GM12865 (cell line): ENCODE data around the gene FLT3LG.

Experiments used
- DNase-seq: peaks from one replicate; pipeline ENCODE4 v3.0.0; 2010; ENCODE audit warnings: low read depth
- H3K4me3 ChIP-seq: 2 replicates; pipeline ENCODE4 v1.5.1; 2011; ENCODE audit warnings: mild to moderate bottlenecking, low read depth, low read length, control low read depth
- TF ChIP-seq, protein P1 (sequence below): IDR thresholded peaks from 2 replicates; pipeline ENCODE4 v1.5.1; 2011; ENCODE audit warnings: low read length, control low read depth, low read depth, inconsistent platforms; ENCODE audit not compliant: insufficient read depth; ENCODE audit errors: missing control alignments

Gene FLT3LG

DNA sequence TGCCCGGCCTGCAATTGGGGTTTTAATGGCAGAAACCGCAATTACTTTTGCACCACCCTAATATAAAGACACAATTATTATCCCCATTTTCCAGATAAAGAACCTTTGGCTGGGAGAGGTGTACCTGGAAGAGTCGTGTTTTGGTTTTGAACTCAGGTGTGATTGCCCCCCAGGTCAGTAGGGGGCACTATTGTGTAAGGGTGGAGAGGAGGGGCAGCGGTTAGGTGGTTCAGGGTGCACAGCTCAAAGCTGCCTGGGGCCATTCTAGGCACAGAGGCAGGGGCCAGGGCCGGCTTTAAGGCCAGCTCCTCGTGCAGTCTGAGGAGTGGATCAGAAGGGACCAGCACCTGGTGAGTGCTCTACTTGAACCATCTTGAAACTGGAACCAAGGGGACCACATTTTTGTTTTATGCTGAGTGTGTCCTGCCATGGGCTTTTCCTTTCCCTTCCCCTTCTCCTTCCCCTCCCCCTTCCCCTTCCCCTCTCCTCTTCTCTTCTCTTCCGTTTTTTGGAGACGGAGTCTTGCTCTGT is 32.6 kb downstream of the FLT3LG start:
- TF ChIP-seq, protein P1, sequence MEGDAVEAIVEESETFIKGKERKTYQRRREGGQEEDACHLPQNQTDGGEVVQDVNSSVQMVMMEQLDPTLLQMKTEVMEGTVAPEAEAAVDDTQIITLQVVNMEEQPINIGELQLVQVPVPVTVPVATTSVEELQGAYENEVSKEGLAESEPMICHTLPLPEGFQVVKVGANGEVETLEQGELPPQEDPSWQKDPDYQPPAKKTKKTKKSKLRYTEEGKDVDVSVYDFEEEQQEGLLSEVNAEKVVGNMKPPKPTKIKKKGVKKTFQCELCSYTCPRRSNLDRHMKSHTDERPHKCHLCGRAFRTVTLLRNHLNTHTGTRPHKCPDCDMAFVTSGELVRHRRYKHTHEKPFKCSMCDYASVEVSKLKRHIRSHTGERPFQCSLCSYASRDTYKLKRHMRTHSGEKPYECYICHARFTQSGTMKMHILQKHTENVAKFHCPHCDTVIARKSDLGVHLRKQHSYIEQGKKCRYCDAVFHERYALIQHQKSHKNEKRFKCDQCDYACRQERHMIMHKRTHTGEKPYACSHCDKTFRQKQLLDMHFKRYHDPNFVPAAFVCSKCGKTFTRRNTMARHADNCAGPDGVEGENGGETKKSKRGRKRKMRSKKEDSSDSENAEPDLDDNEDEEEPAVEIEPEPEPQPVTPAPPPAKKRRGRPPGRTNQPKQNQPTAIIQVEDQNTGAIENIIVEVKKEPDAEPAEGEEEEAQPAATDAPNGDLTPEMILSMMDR: peak; percentile 93
- H3K4me3 ChIP-seq: no peak overlapping the region
- DNase-seq: peak; percentile 78

DNA sequence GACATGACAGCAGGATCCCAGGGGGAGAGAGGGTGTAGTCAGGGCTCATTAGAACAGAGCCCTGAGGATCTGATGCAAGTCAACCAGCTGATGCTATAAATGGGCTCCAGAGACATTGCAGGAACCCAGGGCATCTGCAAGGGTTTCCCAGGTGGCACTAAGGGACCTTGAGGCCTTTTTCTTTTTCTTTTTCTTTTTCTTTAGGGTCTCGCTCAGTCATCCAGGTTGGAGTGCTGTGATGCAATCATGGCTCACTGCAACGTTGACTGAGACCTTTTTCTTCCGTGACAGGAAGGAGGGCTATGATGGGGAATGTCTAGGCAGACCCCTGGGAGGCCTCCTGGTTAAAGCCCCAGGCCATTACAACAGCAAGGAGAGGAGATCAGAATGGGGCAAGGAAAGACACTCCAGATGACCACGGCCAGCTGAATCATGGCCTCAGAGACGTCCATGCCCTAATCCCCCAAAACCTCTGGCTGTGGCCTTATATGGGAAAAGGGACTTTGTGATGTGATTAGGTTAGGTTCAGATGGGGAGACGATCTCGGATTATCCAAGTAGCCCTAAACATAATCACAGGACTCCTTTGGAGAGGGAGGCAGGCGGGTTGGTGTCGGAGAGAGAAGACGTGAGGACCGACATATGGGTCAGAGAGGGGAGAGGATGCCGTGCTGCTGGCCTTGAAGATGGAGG is 33.9 kb downstream of the FLT3LG start:
- DNase-seq: no peak
- no peak overlapping the region for H3K4me3 ChIP-seq
- TF ChIP-seq, protein P1: no peak

DNA sequence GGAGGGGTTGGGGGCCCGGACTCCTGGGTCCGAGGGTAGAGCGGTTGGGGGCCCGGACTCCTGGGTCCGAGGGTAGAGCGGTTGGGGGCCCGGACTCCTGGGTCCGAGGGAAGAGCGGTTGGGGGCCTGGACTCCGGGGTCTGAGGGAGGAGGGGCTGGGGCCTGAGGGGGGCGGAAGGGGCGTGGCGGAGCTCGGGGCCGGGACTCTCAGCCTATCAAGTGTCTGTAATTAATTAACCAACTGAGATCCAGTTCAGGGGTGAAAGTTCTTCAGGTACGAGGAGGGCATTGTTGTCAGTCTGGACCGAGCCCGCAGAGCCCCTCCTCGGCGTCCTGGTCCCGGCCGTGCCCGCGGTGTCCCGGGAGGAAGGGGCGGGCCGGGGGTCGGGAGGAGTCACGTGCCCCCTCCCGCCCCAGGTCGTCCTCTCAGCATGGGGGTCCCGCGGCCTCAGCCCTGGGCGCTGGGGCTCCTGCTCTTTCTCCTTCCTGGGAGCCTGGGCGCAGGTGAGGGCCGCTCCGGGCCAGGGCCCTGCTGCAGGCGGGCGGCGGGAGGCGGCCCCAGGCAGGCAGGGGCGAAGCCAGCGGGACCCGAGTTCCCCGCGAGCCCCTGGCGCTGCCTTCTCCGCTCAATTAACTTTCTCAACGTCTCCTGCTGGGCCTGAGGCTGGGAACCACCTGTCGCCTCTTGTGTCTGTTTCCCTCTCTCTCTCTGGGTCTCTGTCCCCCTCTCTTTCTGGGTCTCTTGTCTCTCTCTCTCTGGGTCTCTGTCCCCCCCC is 39.1 kb downstream of the FLT3LG start:
- H3K4me3 ChIP-seq: no peak overlapping the region
- DNase-seq: no peak
- TF ChIP-seq, protein P1: no peak

DNA sequence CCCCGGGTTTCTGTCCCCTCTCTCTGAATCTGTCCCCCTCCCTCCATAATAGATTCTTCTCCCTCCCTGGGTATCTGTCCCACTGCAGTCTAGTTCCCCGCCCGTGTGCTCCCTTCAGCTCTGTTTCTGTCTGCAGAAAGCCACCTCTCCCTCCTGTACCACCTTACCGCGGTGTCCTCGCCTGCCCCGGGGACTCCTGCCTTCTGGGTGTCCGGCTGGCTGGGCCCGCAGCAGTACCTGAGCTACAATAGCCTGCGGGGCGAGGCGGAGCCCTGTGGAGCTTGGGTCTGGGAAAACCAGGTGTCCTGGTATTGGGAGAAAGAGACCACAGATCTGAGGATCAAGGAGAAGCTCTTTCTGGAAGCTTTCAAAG is 39.7 kb downstream of the FLT3LG start:
- H3K4me3 ChIP-seq: no peak overlapping the region
- TF ChIP-seq, protein P1: no peak
- DNase-seq: no peak

DNA sequence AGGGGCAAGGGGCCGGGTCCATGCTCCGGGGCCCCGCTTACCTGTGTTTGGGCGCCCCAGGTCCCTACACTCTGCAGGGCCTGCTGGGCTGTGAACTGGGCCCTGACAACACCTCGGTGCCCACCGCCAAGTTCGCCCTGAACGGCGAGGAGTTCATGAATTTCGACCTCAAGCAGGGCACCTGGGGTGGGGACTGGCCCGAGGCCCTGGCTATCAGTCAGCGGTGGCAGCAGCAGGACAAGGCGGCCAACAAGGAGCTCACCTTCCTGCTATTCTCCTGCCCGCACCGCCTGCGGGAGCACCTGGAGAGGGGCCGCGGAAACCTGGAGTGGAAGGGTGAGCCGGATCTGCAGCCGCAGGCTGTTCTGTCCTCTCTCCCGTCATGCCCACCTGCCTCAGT is 40.1 kb downstream of the FLT3LG start:
- TF ChIP-seq, protein P1: no peak
- no peak for DNase-seq
- no peak overlapping the region for H3K4me3 ChIP-seq

DNA sequence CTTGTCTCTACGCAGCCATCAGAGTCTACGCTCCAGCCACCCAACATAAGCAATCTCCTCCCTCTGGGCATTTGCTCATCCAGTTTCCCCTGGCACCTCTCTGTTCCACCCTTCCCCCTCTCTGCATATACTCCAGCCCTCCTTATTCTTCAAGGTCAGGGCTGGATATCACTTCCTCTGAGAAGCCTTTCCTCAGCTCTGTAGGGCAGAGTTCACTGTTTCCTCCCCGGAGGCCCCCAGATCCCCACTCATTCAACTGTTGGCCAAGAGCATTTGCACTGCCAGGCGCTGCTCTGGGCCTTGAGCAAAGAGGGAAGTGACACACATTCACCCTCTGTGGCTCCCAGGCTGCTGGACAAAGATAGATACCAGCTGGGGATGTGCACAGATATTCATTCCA is 41.8 kb downstream of the FLT3LG start:
- DNase-seq: no peak
- TF ChIP-seq, protein P1: no peak

More for the DNA sequence above, 41.8 kb downstream of the FLT3LG start:
- H3K4me3 ChIP-seq: no peak overlapping the region
